Measurements from ENCODE around the gene SHFL. TPM values are rescaled to one million over a fixed set of nuclear protein-coding genes. Genes with fewer than 3 reads are reported as not detected.

SHFL gene
- total RNA-seq, 1 experiment from 2014 or later = 22.5 TPM

- no peaks in the 10 kb centered on the region for H3K27me3 ChIP-seq
- H3K9me3 ChIP-seq = no peaks in the 10 kb centered on the region
- H3K4me3 ChIP-seq = no peak overlapping the region
- H3K36me3 ChIP-seq = peaks cover 87% of the 10 kb centered on the region
- peak; percentile 51 for DNase-seq
These were observed 27.5 kb downstream of the SHFL start for GRCh38 chr19:10113592-10113963.

- H3K9me3 ChIP-seq = no peaks in the 10 kb centered on the region
- H3K27me3 ChIP-seq = no peaks in the 10 kb centered on the region
- H3K4me3 ChIP-seq = no peak overlapping the region
- DNase-seq = peak; percentile 48
- H3K36me3 ChIP-seq = peaks cover 87% of the 10 kb centered on the region
These were observed 28.0 kb downstream of the SHFL start for GRCh38 chr19:10113964-10114650.

- Histone ChIP-seq H3K36me3 (peaks cover 82% of the 10 kb centered on the region), H3K27me3 (no peaks in the 10 kb centered on the region), H3K9me3 (no peaks in the 10 kb centered on the region), H3K4me3 (no peak overlapping the region)
- peak; percentile 53 for DNase-seq
These were observed 28.7 kb downstream of the SHFL start for GRCh38 chr19:10114651-10115391.

- peak; percentile 34 for DNase-seq
- peaks cover 75% of the 10 kb centered on the region for H3K36me3 ChIP-seq
- no peaks in the 10 kb centered on the region for H3K9me3 ChIP-seq
- no peak overlapping the region for H3K4me3 ChIP-seq
- no peaks in the 10 kb centered on the region for H3K27me3 ChIP-seq
These were observed 29.4 kb downstream of the SHFL start for GRCh38 chr19:10115392-10116084.

GRCh38 chr19:10116085-10116865 lies 30.2 kb downstream of the SHFL start:
- Histone ChIP-seq H3K27me3 (no peaks in the 10 kb centered on the region), H3K36me3 (peaks cover 68% of the 10 kb centered on the region), H3K9me3 (no peaks in the 10 kb centered on the region), H3K4me3 (no peak overlapping the region)
- no peak for DNase-seq

- Histone ChIP-seq H3K9me3 (no peaks in the 10 kb centered on the region), H3K27me3 (no peaks in the 10 kb centered on the region), H3K36me3 (peaks cover 62% of the 10 kb centered on the region), H3K4me3 (no peak overlapping the region)
- no peak for DNase-seq
These were observed 30.9 kb downstream of the SHFL start for GRCh38 chr19:10116866-10117616.

- H3K4me3 ChIP-seq = peak overlapping the region; percentile 87
- H3K9me3 ChIP-seq = no peaks in the 10 kb centered on the region
- peaks cover 57% of the 10 kb centered on the region for H3K36me3 ChIP-seq
- peak; percentile 39 for DNase-seq
- no peaks in the 10 kb centered on the region for H3K27me3 ChIP-seq
These were observed 32.8 kb downstream of the SHFL start for GRCh38 chr19:10118960-10119359.

GRCh38 chr19:10120538-10121189 lies 34.5 kb downstream of the SHFL start:
- Histone ChIP-seq H3K36me3 (peaks cover 56% of the 10 kb centered on the region), H3K4me3 (peak overlapping the region; percentile 87), H3K9me3 (no peaks in the 10 kb centered on the region), H3K27me3 (no peaks in the 10 kb centered on the region)
- peak; percentile 87 for DNase-seq

GRCh38 chr19:10122045-10122444 lies 35.9 kb downstream of the SHFL start:
- Histone ChIP-seq H3K27me3 (no peaks in the 10 kb centered on the region), H3K4me3 (no peak overlapping the region), H3K9me3 (no peaks in the 10 kb centered on the region), H3K36me3 (peaks cover 54% of the 10 kb centered on the region)
- DNase-seq = peak; percentile 85

- H3K27me3 ChIP-seq = no peaks in the 10 kb centered on the region
- no peak for DNase-seq
- H3K9me3 ChIP-seq = no peaks in the 10 kb centered on the region
- H3K4me3 ChIP-seq = no peak overlapping the region
- peaks cover 55% of the 10 kb centered on the region for H3K36me3 ChIP-seq
These were observed 38.3 kb downstream of the SHFL start for GRCh38 chr19:10124429-10124828.

- Histone ChIP-seq H3K36me3 (peaks cover 73% of the 10 kb centered on the region), H3K9me3 (no peaks in the 10 kb centered on the region), H3K4me3 (no peak overlapping the region), H3K27me3 (no peaks in the 10 kb centered on the region)
- no peak for DNase-seq
These were observed 40.1 kb downstream of the SHFL start for GRCh38 chr19:10126213-10126639.

GRCh38 chr19:10132905-10133304 lies 46.8 kb downstream of the SHFL start:
- H3K27me3 ChIP-seq = no peaks in the 10 kb centered on the region
- no peak for DNase-seq
- H3K36me3 ChIP-seq = peaks cover 100% of the 10 kb centered on the region
- H3K4me3 ChIP-seq = no peak overlapping the region
- no peaks in the 10 kb centered on the region for H3K9me3 ChIP-seq

- H3K9me3 ChIP-seq = no peaks in the 10 kb centered on the region
- H3K36me3 ChIP-seq = peaks cover 100% of the 10 kb centered on the region
- no peak for DNase-seq
These were observed 47.5 kb downstream of the SHFL start for GRCh38 chr19:10133596-10133995.

GRCh38 chr19:10134040-10134439 lies 47.9 kb downstream of the SHFL start:
- no peak for DNase-seq
- H3K27me3 ChIP-seq = no peaks in the 10 kb centered on the region
- H3K36me3 ChIP-seq = peaks cover 100% of the 10 kb centered on the region
- H3K4me3 ChIP-seq = no peak overlapping the region
- no peaks in the 10 kb centered on the region for H3K9me3 ChIP-seq

More at GRCh38 chr19:10133596-10133995, 47.5 kb downstream of the SHFL start:
- Histone ChIP-seq H3K27me3 (no peaks in the 10 kb centered on the region), H3K4me3 (no peak overlapping the region)

GRCh38 chr19:10135551-10136334 lies 49.6 kb downstream of the SHFL start:
- Histone ChIP-seq H3K36me3 (peaks cover 100% of the 10 kb centered on the region), H3K4me3 (no peak overlapping the region), H3K9me3 (no peaks in the 10 kb centered on the region), H3K27me3 (no peaks in the 10 kb centered on the region)
- no peak for DNase-seq
